Vagina (tissue), 2 donors: ENCODE data around the gene GOLM1.

ENCODE experiments used
- POLR2A ChIP-seq, 2 donors: fragments of 450-650 bp; IDR thresholded peaks; one replicate each; pipeline ENCODE4 v1.6.1; 2017; ENCODE audit warnings: antibody characterized with exemption in 2 of 2, mild to moderate bottlenecking in 2 of 2, moderate library complexity in 2 of 2
- POLR2AphosphoS5 ChIP-seq, 2 donors: sonication (generic); formaldehyde crosslinking; IDR thresholded peaks; one replicate each; pipeline ENCODE4 v1.9.0; 2017; ENCODE audit warnings: antibody characterized with exemption in 2 of 2, mild to moderate bottlenecking in 2 of 2, low read depth in 1 of 2; ENCODE audit not compliant: insufficient read depth in 1 of 2
- TF ChIP-seq, protein P1 (sequence below), 3 experiments: fragments of 450-650 bp in 2 of 3; fragments of 200-600 bp in 1 of 3; sonication (generic) in 1 of 3; IDR thresholded peaks; one replicate each; pipeline ENCODE4 v1.5.1; 2017 to 2019; ENCODE audit warnings: antibody characterized with exemption in 3 of 3, mild to moderate bottlenecking in 2 of 3, moderate library complexity in 2 of 3

- TF ChIP-seq POLR2AphosphoS5 (IDR thresholded peaks at IDR 0.05; ENCODE audit: insufficient read depth in 1 of 2, low read depth in 1 of 2) (no peak), POLR2A (IDR thresholded peaks at IDR 0.05) (no peak)
- TF ChIP-seq, protein P1, sequence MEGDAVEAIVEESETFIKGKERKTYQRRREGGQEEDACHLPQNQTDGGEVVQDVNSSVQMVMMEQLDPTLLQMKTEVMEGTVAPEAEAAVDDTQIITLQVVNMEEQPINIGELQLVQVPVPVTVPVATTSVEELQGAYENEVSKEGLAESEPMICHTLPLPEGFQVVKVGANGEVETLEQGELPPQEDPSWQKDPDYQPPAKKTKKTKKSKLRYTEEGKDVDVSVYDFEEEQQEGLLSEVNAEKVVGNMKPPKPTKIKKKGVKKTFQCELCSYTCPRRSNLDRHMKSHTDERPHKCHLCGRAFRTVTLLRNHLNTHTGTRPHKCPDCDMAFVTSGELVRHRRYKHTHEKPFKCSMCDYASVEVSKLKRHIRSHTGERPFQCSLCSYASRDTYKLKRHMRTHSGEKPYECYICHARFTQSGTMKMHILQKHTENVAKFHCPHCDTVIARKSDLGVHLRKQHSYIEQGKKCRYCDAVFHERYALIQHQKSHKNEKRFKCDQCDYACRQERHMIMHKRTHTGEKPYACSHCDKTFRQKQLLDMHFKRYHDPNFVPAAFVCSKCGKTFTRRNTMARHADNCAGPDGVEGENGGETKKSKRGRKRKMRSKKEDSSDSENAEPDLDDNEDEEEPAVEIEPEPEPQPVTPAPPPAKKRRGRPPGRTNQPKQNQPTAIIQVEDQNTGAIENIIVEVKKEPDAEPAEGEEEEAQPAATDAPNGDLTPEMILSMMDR (IDR thresholded peaks at IDR 0.05) = no peak
Measured at GRCh38 chr9:86069206-86069869, 30.0 kb downstream of the GOLM1 start.
